HG02588 (cell line): ENCODE data around the gene NRGN.

Experiments used
- ATAC-seq: cut with Tn5 transposase; IDR thresholded peaks from one replicate; pipeline ENCODE4 v1.9.1; 2021; ENCODE audit warnings: mild to moderate bottlenecking, moderate library complexity; ENCODE audit not compliant: unreplicated experiment

NRGN gene

GRCh38 chr11:124739479-124740276 lies at the start of gene NRGN:
Gene NRGN, plus strand, starts transcription at chr11:124739942. Its CDS starts 143 bp downstream, at chr11:124740085.
- peak; percentile 98 for ATAC-seq

- no peak for ATAC-seq
These were observed 46.6 kb upstream of the NRGN start for GRCh38 chr11:124693142-124693541.

GRCh38 chr11:124699547-124699946 lies 40.2 kb upstream of the NRGN start:
- ATAC-seq, result no peak

GRCh38 chr11:124700028-124700427 lies 39.7 kb upstream of the NRGN start:
- ATAC-seq, result no peak

GRCh38 chr11:124707829-124708228 lies 31.9 kb upstream of the NRGN start:
- ATAC-seq, result no peak

- no peak for ATAC-seq
These were observed 27.4 kb upstream of the NRGN start for GRCh38 chr11:124712392-124712791.

GRCh38 chr11:124716591-124716990 lies 23.2 kb upstream of the NRGN start:
- no peak for ATAC-seq

GRCh38 chr11:124717421-124717785 lies 22.3 kb upstream of the NRGN start:
- ATAC-seq, result peak; percentile 56

GRCh38 chr11:124717786-124718651 lies 21.7 kb upstream of the NRGN start:
- no peak for ATAC-seq

GRCh38 chr11:124718801-124719200 lies 20.9 kb upstream of the NRGN start:
- no peak for ATAC-seq

- no peak for ATAC-seq
These were observed 20.2 kb upstream of the NRGN start for GRCh38 chr11:124719534-124719933.

- no peak for ATAC-seq
These were observed 17.6 kb upstream of the NRGN start for GRCh38 chr11:124722176-124722575.

- ATAC-seq, result peak; percentile 96
These were observed 14.6 kb upstream of the NRGN start for GRCh38 chr11:124724979-124725718.

GRCh38 chr11:124725719-124726105 lies 14.0 kb upstream of the NRGN start:
- no peak for ATAC-seq

- no peak for ATAC-seq
These were observed 12.3 kb upstream of the NRGN start for GRCh38 chr11:124727474-124727873.

GRCh38 chr11:124728134-124728533 lies 11.6 kb upstream of the NRGN start:
- no peak for ATAC-seq

- no peak for ATAC-seq
These were observed 10.2 kb upstream of the NRGN start for GRCh38 chr11:124729571-124729970.

GRCh38 chr11:124732230-124732629 lies 7.5 kb upstream of the NRGN start:
- no peak for ATAC-seq

- ATAC-seq, result no peak
These were observed 3.0 kb upstream of the NRGN start for GRCh38 chr11:124736736-124737135.

- no peak for ATAC-seq
These were observed 2.0 kb upstream of the NRGN start for GRCh38 chr11:124737638-124738305.
